ENCODE results near the gene GARRE1.
"Not testable (repeated sequence)": the region's sequence is repeated elsewhere in the genome, so short reads cannot be mapped to it uniquely, and the experiment has no call there.

The GARRE1 gene

GRCh38 chr19:34232566-34233481 is 21.5 kb upstream of the GARRE1 start:
- no peak for FAIRE-seq

GRCh38 chr19:34235425-34235940 is 18.9 kb upstream of the GARRE1 start:
- FAIRE-seq = no peak

GRCh38 chr19:34236035-34236987 is 18.0 kb upstream of the GARRE1 start:
- no peak for FAIRE-seq

GRCh38 chr19:34237283-34237682 is 17.1 kb upstream of the GARRE1 start:
- FAIRE-seq = no peak

GRCh38 chr19:34237939-34238338 is 16.4 kb upstream of the GARRE1 start:
- no peak for FAIRE-seq

DNA sequence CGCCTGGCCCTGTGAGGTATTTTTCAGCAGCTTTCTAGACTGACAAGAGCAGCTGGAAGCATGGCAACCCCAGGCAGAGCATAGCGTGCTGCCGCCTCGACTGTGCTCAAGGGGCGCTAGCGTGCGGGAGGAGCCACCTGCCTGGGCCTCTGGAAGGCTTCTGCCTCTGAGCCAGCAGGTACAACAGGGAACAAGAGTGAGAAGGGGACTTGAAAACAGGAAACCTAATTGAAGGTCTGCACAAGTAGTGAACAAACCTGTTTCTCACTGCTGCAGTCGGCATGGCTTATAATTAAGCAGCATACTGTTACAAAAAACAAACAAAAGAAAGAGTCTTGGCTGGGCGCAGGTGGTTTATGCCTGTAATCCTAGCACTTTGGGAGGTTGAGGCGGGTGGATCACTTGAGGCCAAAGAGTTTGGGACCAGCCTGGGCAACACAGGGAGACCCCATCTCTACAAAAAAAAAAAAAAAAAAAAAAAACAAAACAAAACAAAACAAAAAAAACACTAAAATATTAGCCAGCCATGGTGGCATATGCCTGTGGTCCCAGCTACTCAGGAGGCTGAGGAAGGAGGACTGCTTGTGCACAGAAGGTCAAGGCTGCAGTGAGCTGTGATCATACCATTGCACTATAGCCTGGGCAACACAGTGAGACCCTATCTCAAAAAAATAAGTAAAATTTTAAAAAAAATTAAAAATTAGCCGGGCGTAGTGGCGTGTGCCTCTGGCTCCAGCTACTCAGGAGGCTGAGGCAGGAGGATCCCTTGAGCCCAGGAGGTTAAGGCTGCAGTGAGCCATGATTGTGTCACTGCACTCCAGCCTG is 12.6 kb upstream of the GARRE1 start:
- FAIRE-seq = no peak

DNA sequence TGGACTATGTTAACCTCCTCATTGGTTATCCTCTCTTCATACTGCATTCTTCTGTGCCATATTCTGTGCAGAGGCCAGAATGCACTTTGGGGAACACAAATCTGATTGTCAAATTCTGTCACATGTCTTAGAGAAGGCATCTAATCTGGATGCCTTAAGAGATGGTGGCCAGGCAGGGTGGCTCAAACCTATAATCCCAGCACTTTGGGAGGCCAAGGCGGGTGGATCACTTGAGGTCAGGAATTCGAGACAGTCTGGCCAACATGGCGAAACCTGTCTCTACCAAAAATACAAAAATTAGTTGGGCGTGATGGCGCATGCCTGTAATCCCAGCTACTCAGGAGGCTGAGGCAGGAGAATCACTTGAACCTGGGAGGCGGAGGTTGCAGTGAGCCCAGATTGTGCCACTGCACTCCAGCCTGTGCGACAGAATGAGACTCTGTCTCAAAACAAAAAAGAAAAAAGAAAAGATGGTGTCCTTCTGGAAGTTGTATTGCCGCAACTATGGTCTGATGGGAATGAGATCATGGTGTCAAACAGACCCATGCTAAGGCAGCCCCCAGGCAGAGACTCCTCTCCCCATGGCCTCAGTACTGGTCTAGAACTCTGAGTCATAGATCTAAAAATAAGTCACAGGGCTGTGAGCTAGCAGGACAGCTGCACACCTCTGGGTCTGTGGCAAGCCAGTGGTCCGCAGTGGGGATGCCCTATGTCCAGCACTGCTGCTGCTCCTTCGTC is 11.0 kb upstream of the GARRE1 start:
- not testable (repeated sequence) for FAIRE-seq

DNA sequence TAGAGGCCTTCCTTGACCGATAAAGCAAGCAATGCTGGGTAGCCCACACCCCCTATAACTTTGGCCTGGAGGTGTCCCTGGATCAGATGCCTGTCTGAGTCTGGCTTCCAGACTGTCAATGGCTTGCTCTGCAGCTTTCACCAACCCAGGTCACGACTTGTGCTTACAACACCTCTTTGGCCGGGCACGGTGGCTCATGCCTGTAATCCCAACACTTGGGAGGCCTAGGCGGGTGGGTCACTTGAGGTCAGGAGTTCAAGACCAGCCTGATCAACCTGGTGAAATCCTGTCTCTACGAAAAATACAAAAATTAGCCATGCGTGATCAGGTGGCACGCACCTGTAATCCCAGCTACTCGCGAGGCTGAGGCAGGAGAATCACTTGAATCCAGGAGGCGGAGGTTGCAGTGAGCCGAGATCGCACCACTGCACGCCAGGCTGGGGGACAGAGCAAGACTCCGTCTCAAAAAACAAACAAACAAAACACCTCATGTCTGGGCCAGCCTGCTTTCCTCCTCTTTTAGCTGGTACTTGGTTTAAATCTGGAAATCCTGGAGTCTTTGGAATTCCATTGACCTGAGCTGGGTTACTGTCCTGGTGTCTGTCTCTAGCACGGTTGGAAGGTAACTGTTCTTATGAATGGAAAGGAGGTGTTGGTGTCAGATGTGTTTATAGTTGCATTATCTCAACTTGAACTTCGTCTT is 10.3 kb upstream of the GARRE1 start:
- no peak for FAIRE-seq

GRCh38 chr19:34244611-34245299 is 9.6 kb upstream of the GARRE1 start:
- FAIRE-seq = no peak

DNA sequence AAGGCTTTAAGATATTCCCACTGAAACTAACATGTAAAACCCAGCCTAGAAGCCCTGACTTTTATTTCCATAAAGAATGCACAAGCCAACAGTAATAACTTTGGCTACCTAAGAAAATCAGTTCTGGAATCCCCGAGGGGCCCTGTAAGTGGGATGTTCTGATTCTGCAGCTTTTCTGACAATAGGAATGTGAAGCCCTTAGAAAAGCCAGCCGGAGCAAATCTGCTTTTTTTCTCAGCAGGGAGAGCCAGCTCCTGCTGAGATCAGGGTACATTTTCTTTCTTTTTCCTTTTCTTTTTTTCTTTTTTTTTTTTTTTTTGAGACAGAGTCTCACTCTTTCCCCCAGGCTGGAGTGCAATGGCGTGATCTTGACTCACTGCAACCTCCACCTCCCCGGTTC is 8.0 kb upstream of the GARRE1 start:
- FAIRE-seq = no peak

GRCh38 chr19:34248941-34249340 is 5.4 kb upstream of the GARRE1 start:
- FAIRE-seq = no peak

DNA sequence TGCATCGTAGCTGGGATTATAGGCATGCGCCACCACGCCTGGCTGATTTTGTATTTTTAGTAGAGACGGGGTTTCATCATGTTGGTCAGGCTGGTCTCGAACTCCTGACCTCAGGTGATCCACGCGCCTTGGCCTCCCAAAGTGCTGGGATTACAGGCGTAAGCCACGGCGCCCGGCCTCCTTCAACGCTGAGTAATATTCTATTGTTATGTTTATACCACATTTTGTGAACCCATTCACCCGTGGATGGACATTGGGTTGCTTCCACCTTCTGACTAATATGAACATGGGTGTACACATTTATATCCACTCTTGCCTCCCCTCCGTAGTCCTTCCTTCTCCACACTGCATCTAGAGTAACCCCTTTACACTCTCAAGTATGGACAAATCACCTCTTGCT is 1.2 kb upstream of the GARRE1 start:
- FAIRE-seq = not testable (repeated sequence)

DNA sequence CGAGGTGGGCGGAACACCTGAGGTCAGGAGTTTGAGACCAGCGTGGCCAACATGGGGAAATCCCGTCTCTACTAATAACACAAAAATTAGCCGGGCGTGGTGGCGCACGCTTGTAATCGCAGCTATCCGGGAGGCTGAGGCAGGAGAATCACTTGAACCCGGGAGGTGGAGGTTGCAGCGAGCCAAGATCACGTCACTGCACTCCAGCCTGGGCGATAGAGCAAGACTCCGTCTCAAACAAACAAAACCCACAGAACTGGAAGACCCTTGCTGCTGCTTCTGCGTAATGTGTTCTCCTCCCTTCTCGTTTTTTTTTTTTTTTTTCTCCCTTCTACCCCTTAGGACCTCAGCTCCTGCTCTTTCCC is 691 bp upstream of the GARRE1 start:
- FAIRE-seq = not testable (repeated sequence)

DNA sequence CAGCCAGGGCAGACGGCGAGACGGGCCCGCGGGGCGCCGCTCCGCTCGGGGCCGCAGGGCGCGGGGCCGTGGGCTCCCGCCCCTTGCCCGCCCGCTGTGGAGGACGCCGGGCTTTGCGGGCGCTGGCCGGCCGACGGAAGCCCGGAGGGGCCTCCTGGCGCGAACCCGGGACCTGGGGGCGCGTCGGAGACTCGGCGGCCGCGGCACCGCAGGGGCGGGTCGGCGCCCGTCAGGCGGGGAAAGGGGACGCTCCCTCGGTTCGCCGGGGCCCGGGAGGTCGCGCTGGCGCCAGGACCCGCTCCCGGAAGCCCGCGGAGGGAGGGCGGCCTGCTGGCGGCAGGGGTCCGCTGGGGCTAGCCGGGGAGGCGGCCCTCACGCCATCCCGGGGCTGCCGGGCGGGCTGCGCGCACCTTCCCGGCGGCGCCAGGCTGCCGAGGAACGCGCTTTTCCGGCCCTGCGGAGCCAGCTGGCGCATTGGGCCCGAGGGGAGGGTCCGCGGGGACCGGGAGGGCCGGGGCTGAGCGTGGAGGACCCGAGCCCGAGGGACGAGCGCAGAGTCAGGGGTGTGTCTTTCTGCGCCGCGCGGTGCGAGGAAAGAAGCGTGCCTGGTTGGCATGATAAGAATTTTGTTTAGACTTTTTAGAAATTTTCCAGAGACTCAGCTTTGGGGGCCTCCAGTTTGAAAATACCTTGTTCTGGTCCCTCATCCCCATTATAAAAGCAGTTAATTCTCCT is 511 bp downstream of the GARRE1 start:
- no peak for FAIRE-seq

- FAIRE-seq = no peak
These were observed 1.2 kb downstream of the GARRE1 start for GRCh38 chr19:34255546-34255945.

DNA sequence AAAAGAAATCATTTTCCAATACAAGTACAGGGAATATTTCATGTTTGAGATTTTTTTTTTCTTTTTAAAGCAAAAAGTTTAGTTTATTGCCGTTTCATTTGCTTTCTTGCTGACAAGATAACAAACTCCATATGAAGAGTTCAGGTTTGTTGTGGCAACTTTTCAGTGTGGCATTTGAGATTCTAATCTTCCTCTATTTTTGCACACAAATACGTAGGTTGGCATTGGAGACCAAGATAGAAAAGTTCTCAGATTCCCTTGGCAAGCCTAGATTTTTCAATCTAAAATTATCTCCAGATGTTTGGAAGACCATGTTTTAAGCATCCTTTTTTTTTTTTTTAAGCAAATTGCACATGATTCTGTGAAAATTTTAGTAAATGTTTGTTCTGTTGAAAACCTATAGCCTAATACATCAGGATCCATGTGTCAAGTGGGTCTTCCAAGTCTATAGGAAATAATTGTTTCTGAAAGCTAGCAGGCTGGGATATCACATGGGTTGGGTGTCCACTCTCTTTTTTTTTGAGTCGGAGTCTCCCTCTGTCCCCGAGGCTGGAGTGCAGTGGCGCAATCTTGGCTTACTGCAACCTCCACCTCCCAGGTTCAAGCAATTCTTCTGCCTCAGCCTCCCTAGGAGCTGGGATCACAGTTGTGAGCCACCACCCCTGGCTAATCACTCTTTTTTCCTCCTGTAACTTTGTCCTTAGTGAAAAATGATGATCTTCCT is 2.6 kb downstream of the GARRE1 start:
- no peak for FAIRE-seq

- FAIRE-seq = no peak
These were observed 3.2 kb downstream of the GARRE1 start for GRCh38 chr19:34257559-34257924.

DNA sequence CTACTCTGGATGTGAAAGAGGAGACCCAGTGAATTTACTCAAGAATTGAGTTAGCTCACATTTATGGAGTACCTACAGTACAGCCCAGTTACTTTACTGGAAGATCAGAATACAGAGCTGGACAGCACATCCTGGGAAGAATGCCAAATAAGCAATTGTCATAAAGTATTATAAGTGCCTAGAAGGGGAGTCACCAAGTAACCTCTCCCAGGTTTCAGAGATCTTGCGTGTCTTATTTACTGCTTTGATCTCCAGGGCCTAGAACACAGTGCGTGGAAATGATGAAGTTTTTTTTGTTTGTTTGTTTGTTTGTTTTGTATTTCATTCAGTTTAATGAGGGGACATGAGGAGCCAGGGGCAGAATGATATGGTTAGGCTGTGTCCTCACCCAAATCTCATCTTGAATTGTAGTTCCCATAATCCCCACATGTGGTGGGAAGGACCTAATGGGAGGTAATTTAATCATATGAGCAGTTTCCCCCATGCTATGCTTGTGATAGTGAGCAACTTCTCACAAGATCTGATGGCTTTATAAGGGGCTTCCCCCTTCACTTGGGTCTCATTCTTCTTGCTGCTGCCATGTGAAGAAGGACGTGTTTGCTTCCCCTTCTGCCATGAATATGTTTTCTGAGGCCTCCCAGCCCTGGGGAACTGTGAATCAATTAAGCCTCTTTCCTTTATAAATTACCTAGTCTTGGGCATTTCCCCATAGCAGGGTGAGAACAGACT is 5.2 kb downstream of the GARRE1 start:
- no peak for FAIRE-seq

Data from TTC549 (cell line).